ENCODE measurements around the gene MYBPC3.

Gene MYBPC3

GRCh38 chr11:47308050-47308823 lies 44.3 kb downstream of the MYBPC3 start:
- Histone ChIP-seq H3K4me3 (ENCODE audit: low read length, poor library complexity, severe bottlenecking) (no peak overlapping the region), H3K4me1 (ENCODE audit: insufficient read depth, low read length, poor library complexity, severe bottlenecking) (no peaks in the 10 kb centered on the region), H3K9me2 (replicated peaks; ENCODE audit: low read depth, low read length) (no peaks in the 10 kb centered on the region), H4K20me1 (ENCODE audit: insufficient read depth, low read length, poor library complexity, severe bottlenecking) (no peaks in the 10 kb centered on the region), H3F3A (ENCODE audit: low read depth) (no peaks in the 10 kb centered on the region), H3K4me2 (ENCODE audit: low read depth, low read length, poor library complexity, severe bottlenecking) (no peak overlapping the region), H3K79me2 (ENCODE audit: insufficient read depth, low read length) (0 out of 2 replicates have a peak, but pooled peaks cover 4% of the 10 kb centered on the region), H3K9ac (ENCODE audit: low read depth, low read length, poor library complexity, severe bottlenecking) (no peak overlapping the region), H3K36me3 (ENCODE audit: insufficient read depth, low read length) (peaks cover 92% of the 10 kb centered on the region; the same call in 1 of the 2 replicates), H3K9me3 (ENCODE audit: insufficient read depth, low read depth, low read length) (no peaks in the 10 kb centered on the region), H2AFZ (ENCODE audit: low read length) (no peak overlapping the region), H3K27me3 (ENCODE audit: insufficient read depth, low read length, poor library complexity, severe bottlenecking) (no peaks in the 10 kb centered on the region)
- TF ChIP-seq EZH2phosphoT487 (IDR thresholded peaks at IDR 0.05; ENCODE audit: borderline replicate concordance) (no peak), CTCF (conservative IDR thresholded peaks at IDR 0.05; ENCODE audit: low read length) (no peak)

- no peaks in the 10 kb centered on the region for H3F3A ChIP-seq (ENCODE audit: low read depth)
- H3K4me2 ChIP-seq (ENCODE audit: low read depth, low read length, poor library complexity, severe bottlenecking) = no peak overlapping the region
- H4K20me1 ChIP-seq (ENCODE audit: insufficient read depth, low read length, poor library complexity, severe bottlenecking) = no peaks in the 10 kb centered on the region
- H3K27me3 ChIP-seq (ENCODE audit: insufficient read depth, low read length, poor library complexity, severe bottlenecking) = no peaks in the 10 kb centered on the region
- no peak overlapping the region for H3K4me3 ChIP-seq (ENCODE audit: low read length, poor library complexity, severe bottlenecking)
- no peaks in the 10 kb centered on the region for H3K4me1 ChIP-seq (ENCODE audit: insufficient read depth, low read length, poor library complexity, severe bottlenecking)
- H3K9me2 ChIP-seq (replicated peaks; ENCODE audit: low read depth, low read length) = no peaks in the 10 kb centered on the region
- H3K9me3 ChIP-seq (ENCODE audit: insufficient read depth, low read depth, low read length) = peaks cover 6% of the 10 kb centered on the region; the same call in 1 of the 2 replicates
- peaks cover 92% of the 10 kb centered on the region; the same call in 1 of the 2 replicates for H3K36me3 ChIP-seq (ENCODE audit: insufficient read depth, low read length)
- TF ChIP-seq EZH2phosphoT487 (IDR thresholded peaks at IDR 0.05; ENCODE audit: borderline replicate concordance) (no peak), CTCF (conservative IDR thresholded peaks at IDR 0.05; ENCODE audit: low read length) (no peak)
- H2AFZ ChIP-seq (ENCODE audit: low read length) = no peak overlapping the region
- no peak overlapping the region for H3K9ac ChIP-seq (ENCODE audit: low read depth, low read length, poor library complexity, severe bottlenecking)
- peaks cover 5% of the 10 kb centered on the region; the same call in 1 of the 2 replicates for H3K79me2 ChIP-seq (ENCODE audit: insufficient read depth, low read length)
These were observed 46.0 kb downstream of the MYBPC3 start for GRCh38 chr11:47306484-47306844.

- no peaks in the 10 kb centered on the region for H3K9me2 ChIP-seq (replicated peaks; ENCODE audit: low read depth, low read length)
- peaks cover 90% of the 10 kb centered on the region; the same call in 1 of the 2 replicates for H3K36me3 ChIP-seq (ENCODE audit: insufficient read depth, low read length)
- H3K9ac ChIP-seq (ENCODE audit: low read depth, low read length, poor library complexity, severe bottlenecking) = no peak overlapping the region
- peaks cover 6% of the 10 kb centered on the region; the same call in 1 of the 2 replicates for H3K9me3 ChIP-seq (ENCODE audit: insufficient read depth, low read depth, low read length)
- peaks cover 7% of the 10 kb centered on the region; the same call in 1 of the 2 replicates for H3K79me2 ChIP-seq (ENCODE audit: insufficient read depth, low read length)
- no peak overlapping the region for H3K4me3 ChIP-seq (ENCODE audit: low read length, poor library complexity, severe bottlenecking)
- no peaks in the 10 kb centered on the region for H4K20me1 ChIP-seq (ENCODE audit: insufficient read depth, low read length, poor library complexity, severe bottlenecking)
- no peaks in the 10 kb centered on the region for H3K4me1 ChIP-seq (ENCODE audit: insufficient read depth, low read length, poor library complexity, severe bottlenecking)
- no peak overlapping the region for H2AFZ ChIP-seq (ENCODE audit: low read length)
- H3K27me3 ChIP-seq (ENCODE audit: insufficient read depth, low read length, poor library complexity, severe bottlenecking) = no peaks in the 10 kb centered on the region
- no peak overlapping the region for H3K4me2 ChIP-seq (ENCODE audit: low read depth, low read length, poor library complexity, severe bottlenecking)
- no peaks in the 10 kb centered on the region for H3F3A ChIP-seq (ENCODE audit: low read depth)
- TF ChIP-seq CTCF (conservative IDR thresholded peaks at IDR 0.05; ENCODE audit: low read length) (no peak), EZH2phosphoT487 (IDR thresholded peaks at IDR 0.05; ENCODE audit: borderline replicate concordance) (no peak)
These were observed 46.6 kb downstream of the MYBPC3 start for GRCh38 chr11:47305734-47306483.

All from Loucy (cell line).